ENCODE data around the gene XRCC6.
"Not testable (repeated sequence)": the region's sequence is repeated elsewhere in the genome, so short reads cannot be mapped to it uniquely, and the experiment has no call there.

XRCC6 gene

DNA sequence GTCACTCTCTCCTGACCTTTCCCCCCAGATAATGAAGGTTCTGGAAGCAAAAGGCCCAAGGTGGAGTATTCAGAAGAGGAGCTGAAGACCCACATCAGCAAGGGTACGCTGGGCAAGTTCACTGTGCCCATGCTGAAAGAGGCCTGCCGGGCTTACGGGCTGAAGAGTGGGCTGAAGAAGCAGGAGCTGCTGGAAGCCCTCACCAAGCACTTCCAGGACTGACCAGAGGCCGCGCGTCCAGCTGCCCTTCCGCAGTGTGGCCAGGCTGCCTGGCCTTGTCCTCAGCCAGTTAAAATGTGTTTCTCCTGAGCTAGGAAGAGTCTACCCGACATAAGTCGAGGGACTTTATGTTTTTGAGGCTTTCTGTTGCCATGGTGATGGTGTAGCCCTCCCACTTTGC, 42.5 kb downstream of the XRCC6 start:
- not testable (repeated sequence) for H4K91ac ChIP-seq (ENCODE audit: low read depth, low read length); H2BK12ac ChIP-seq (ENCODE audit: low read length); H3K27ac ChIP-seq (ENCODE audit: low read depth, low read length); H3K23ac ChIP-seq (ENCODE audit: low read length); H3K27me3 ChIP-seq (ENCODE audit: insufficient read depth, low read length); H3K4me3 ChIP-seq (ENCODE audit: low read depth, low read length); H2AK5ac ChIP-seq (ENCODE audit: low read length); H2AFZ ChIP-seq (ENCODE audit: insufficient read depth, low read length, poor library complexity); H3K9me3 ChIP-seq (ENCODE audit: insufficient read depth, low read depth, low read length); H4K8ac ChIP-seq (ENCODE audit: low read depth, low read length); H3K79me1 ChIP-seq (ENCODE audit: low read length); DNase-seq; H3K14ac ChIP-seq (ENCODE audit: low read length); H4K12ac ChIP-seq (ENCODE audit: low read depth, low read length); H3K18ac ChIP-seq (ENCODE audit: low read length); H3K4ac ChIP-seq (ENCODE audit: low read depth, low read length); H3K79me2 ChIP-seq (ENCODE audit: control insufficient read depth, insufficient read depth, low read length, poor library complexity); H2BK5ac ChIP-seq (ENCODE audit: low read depth, low read length, poor library complexity); H2BK120ac ChIP-seq (ENCODE audit: insufficient read depth, low read length, poor library complexity); H3K4me2 ChIP-seq (ENCODE audit: low read length); H3K9ac ChIP-seq (ENCODE audit: low read length)
- Histone ChIP-seq H3K4me1 (ENCODE audit: control insufficient read depth in 1 of 2, insufficient read depth in 2 of 2, low read length in 2 of 2) (peaks cover 2 to 10% of the 10 kb centered on the region in 2 experiments), H3K36me3 (ENCODE audit: control insufficient read depth in 1 of 2, insufficient read depth in 2 of 2, low read length in 2 of 2) (peaks cover 32 to 52% of the 10 kb centered on the region in 2 experiments)
- WGBS (ENCODE audit: extremely low coverage, insufficient coverage, insufficient read length): no CpG with 5 or more reads among the region's 9 CpGs

DNA sequence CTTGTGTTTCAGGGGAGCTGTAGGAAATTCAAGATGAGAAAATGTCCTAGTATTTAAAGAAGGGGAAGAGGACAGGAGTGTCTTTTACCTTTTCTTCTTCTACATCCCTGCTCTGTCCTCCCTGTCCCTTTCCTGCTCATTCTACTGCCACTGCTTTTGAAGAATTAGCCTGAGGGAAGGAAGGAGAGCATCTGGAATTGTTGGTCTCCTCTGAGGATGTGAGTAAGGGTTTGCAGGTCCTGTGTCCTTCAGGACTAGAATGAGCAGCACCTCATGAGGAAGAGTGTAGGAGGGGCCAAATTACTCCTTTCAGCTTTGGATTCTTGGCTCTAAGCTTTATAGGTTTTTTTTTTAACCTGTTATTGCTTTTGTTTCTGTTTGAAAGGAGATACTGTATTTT, 43.4 kb downstream of the XRCC6 start:
- Histone ChIP-seq H4K12ac (ENCODE audit: low read depth, low read length) (no peak overlapping the region), H3K79me1 (ENCODE audit: low read length) (peaks cover 5% of the 10 kb centered on the region), H3K79me2 (ENCODE audit: control insufficient read depth, insufficient read depth, low read length, poor library complexity) (no peaks in the 10 kb centered on the region), H2BK120ac (ENCODE audit: insufficient read depth, low read length, poor library complexity) (no peak overlapping the region), H2BK12ac (ENCODE audit: low read length) (no peak overlapping the region), H4K91ac (ENCODE audit: low read depth, low read length) (no peak overlapping the region), H3K36me3 (ENCODE audit: control insufficient read depth in 1 of 2, insufficient read depth in 2 of 2, low read length in 2 of 2) (peaks cover 23 to 43% of the 10 kb centered on the region in 2 experiments), H3K4me1 (ENCODE audit: control insufficient read depth in 1 of 2, insufficient read depth in 2 of 2, low read length in 2 of 2) (peaks cover 2 to 10% of the 10 kb centered on the region in 2 experiments), H2AFZ (ENCODE audit: insufficient read depth, low read length, poor library complexity) (no peak overlapping the region), H3K14ac (ENCODE audit: low read length) (no peak overlapping the region), H2AK5ac (ENCODE audit: low read length) (no peak overlapping the region), H3K9ac (ENCODE audit: low read length) (no peak overlapping the region), H3K23ac (ENCODE audit: low read length) (no peak overlapping the region), H4K8ac (ENCODE audit: low read depth, low read length) (no peak overlapping the region), H3K9me3 (ENCODE audit: insufficient read depth, low read depth, low read length) (peaks cover 1% of the 10 kb centered on the region), H3K27ac (ENCODE audit: low read depth, low read length) (no peak overlapping the region), H3K4ac (ENCODE audit: low read depth, low read length) (no peak overlapping the region), H3K27me3 (ENCODE audit: insufficient read depth, low read length) (no peaks in the 10 kb centered on the region), H3K4me2 (ENCODE audit: low read length) (no peak overlapping the region), H2BK5ac (ENCODE audit: low read depth, low read length, poor library complexity) (no peak overlapping the region), H3K4me3 (ENCODE audit: low read depth, low read length) (no peak overlapping the region), H3K18ac (ENCODE audit: low read length) (no peak overlapping the region)
- DNase-seq: peak in 1 of 2 donors; percentile 57

DNA sequence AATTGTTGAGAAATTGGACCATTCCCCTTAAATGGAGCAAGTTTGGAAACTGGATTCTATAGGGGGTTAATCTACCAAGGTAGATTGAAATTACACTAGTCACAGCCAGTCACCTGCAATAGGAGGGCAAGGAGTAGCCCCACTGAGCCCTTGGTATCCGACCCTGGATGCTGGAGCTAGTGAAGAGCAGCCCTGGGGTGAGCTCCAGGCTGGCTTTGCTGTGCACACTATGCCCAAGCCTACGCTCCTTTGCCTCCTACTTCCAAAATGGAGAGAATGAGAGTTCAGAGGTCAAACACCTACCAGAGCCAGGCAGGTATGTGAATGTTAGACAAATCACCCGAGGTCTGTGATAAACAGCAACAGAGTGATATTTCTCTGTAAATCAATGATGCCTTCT, 43.9 kb downstream of the XRCC6 start:
- Histone ChIP-seq H3K9me3 (ENCODE audit: insufficient read depth, low read depth, low read length) (peaks cover under 1% of the 10 kb centered on the region), H3K4ac (ENCODE audit: low read depth, low read length) (no peak overlapping the region), H3K4me2 (ENCODE audit: low read length) (no peak overlapping the region), H3K4me1 (ENCODE audit: control insufficient read depth in 1 of 2, insufficient read depth in 2 of 2, low read length in 2 of 2) (peaks cover 2 to 10% of the 10 kb centered on the region in 2 experiments), H2AFZ (ENCODE audit: insufficient read depth, low read length, poor library complexity) (no peak overlapping the region), H3K4me3 (ENCODE audit: low read depth, low read length) (no peak overlapping the region), H2AK5ac (ENCODE audit: low read length) (no peak overlapping the region), H4K91ac (ENCODE audit: low read depth, low read length) (no peak overlapping the region), H4K8ac (ENCODE audit: low read depth, low read length) (no peak overlapping the region), H2BK5ac (ENCODE audit: low read depth, low read length, poor library complexity) (no peak overlapping the region), H2BK120ac (ENCODE audit: insufficient read depth, low read length, poor library complexity) (no peak overlapping the region), H3K27ac (ENCODE audit: low read depth, low read length) (no peak overlapping the region), H3K27me3 (ENCODE audit: insufficient read depth, low read length) (no peaks in the 10 kb centered on the region), H3K79me1 (ENCODE audit: low read length) (peaks cover 5% of the 10 kb centered on the region), H3K14ac (ENCODE audit: low read length) (no peak overlapping the region), H3K9ac (ENCODE audit: low read length) (peak overlapping the region; percentile 70), H2BK12ac (ENCODE audit: low read length) (no peak overlapping the region), H3K18ac (ENCODE audit: low read length) (no peak overlapping the region), H3K23ac (ENCODE audit: low read length) (no peak overlapping the region), H4K12ac (ENCODE audit: low read depth, low read length) (no peak overlapping the region), H3K36me3 (ENCODE audit: control insufficient read depth in 1 of 2, insufficient read depth in 2 of 2, low read length in 2 of 2) (peaks cover 19 to 39% of the 10 kb centered on the region in 2 experiments), H3K79me2 (ENCODE audit: control insufficient read depth, insufficient read depth, low read length, poor library complexity) (no peaks in the 10 kb centered on the region)
- no CpG with 5 or more reads among the region's 3 CpGs for WGBS (ENCODE audit: extremely low coverage, insufficient coverage, insufficient read length)
- no peak for DNase-seq

DNA sequence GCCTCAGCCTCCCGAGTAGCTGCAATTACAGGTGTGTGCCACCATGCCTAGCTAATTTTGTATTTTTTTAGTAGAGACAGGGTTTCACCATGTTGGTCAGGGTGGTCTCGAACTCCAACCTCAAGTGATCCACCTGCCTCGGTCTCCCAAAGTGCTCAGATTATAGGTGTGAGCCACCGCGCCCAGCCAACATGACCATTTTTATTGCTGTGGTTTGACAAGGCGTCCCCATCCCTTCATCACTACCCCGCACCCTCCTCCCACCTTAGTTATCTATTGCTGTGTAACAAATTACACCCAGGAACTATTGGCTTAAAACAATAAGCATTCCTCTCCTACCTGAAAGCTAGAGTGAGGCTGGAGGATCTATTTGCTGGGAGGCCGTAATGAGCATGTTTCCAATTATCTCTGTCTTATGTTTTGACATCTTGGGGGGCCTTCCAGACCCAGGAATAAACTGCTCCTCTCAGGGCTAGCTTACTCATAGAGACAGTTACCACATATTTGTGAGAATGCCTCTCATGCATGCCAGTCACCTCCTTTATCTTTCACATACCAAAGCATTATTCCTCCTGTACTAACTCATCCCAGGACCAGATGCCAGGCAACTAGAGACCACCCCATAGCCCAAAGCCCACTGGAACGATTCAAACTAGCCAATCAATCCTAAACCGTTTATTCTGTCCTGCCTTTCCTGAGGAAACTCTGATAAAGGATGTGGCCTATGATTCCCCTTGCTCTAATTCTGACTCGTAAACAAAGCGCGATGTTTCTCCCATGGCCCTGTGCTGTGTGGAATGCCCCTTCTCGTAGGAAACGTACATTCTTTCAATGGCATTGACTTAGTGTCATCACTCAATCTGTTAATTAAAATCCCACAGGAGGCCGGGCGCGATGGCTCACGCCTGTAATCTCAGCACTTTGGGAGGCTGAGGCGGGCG, 48.1 kb downstream of the XRCC6 start:
- no CpG with 5 or more reads among the region's 21 CpGs for WGBS (ENCODE audit: extremely low coverage, insufficient coverage, insufficient read length)
- peaks cover 2 to 10% of the 10 kb centered on the region in 2 experiments for H3K4me1 ChIP-seq (ENCODE audit: control insufficient read depth in 1 of 2, insufficient read depth in 2 of 2, low read length in 2 of 2)
- no peak overlapping the region for H3K9ac ChIP-seq (ENCODE audit: low read length)

More for the DNA sequence above, 48.1 kb downstream of the XRCC6 start:
- Histone ChIP-seq H3K27ac (ENCODE audit: low read depth, low read length) (no peak overlapping the region), H3K36me3 (ENCODE audit: control insufficient read depth in 1 of 2, insufficient read depth in 2 of 2, low read length in 2 of 2) (peaks cover 4 to 13% of the 10 kb centered on the region in 2 experiments), H3K4me2 (ENCODE audit: low read length) (no peak overlapping the region), H3K14ac (ENCODE audit: low read length) (no peak overlapping the region), H2AK5ac (ENCODE audit: low read length) (no peak overlapping the region), H3K23ac (ENCODE audit: low read length) (no peak overlapping the region), H3K9me3 (ENCODE audit: insufficient read depth, low read depth, low read length) (no peaks in the 10 kb centered on the region), H3K79me1 (ENCODE audit: low read length) (peaks cover 5% of the 10 kb centered on the region), H2BK12ac (ENCODE audit: low read length) (no peak overlapping the region), H4K8ac (ENCODE audit: low read depth, low read length) (no peak overlapping the region), H4K12ac (ENCODE audit: low read depth, low read length) (no peak overlapping the region), H3K4me3 (ENCODE audit: low read depth, low read length) (no peak overlapping the region), H3K27me3 (ENCODE audit: insufficient read depth, low read length) (no peaks in the 10 kb centered on the region), H2AFZ (ENCODE audit: insufficient read depth, low read length, poor library complexity) (no peak overlapping the region), H3K18ac (ENCODE audit: low read length) (no peak overlapping the region), H4K91ac (ENCODE audit: low read depth, low read length) (no peak overlapping the region), H3K4ac (ENCODE audit: low read depth, low read length) (no peak overlapping the region), H3K79me2 (ENCODE audit: control insufficient read depth, insufficient read depth, low read length, poor library complexity) (peaks cover 2% of the 10 kb centered on the region), H2BK5ac (ENCODE audit: low read depth, low read length, poor library complexity) (no peak overlapping the region), H2BK120ac (ENCODE audit: insufficient read depth, low read length, poor library complexity) (no peak overlapping the region)
- DNase-seq: peak; percentile 76 to 77
